Type B pancreatic cell (in vitro differentiated cells): ENCODE data around the gene RORC. TPM values are rescaled to one million over a fixed set of nuclear protein-coding genes. Genes with fewer than 3 reads are reported as not detected.
"Not testable (repeated sequence)": the region's sequence is repeated elsewhere in the genome, so short reads cannot be mapped to it uniquely, and the experiment has no call there.

Source experiments
- DNase-seq: peaks from one replicate; pipeline ENCODE4 v3.0.0; 2021; ENCODE audit warnings: mixed read lengths; ENCODE audit not compliant: unreplicated experiment; ENCODE audit errors: extremely low spot score
- H3K27ac Mint-ChIP-seq: 2 replicates; pipeline ENCODE4 v1.8.0; 2021; ENCODE audit warnings: mild to moderate bottlenecking, mixed read lengths
- H3K27me3 Mint-ChIP-seq: 2 replicates; pipeline ENCODE4 v1.8.0; 2021; ENCODE audit warnings: mixed read lengths
- H3K36me3 Mint-ChIP-seq: 2 replicates; pipeline ENCODE4 v1.8.0; 2021; ENCODE audit warnings: mixed read lengths
- H3K4me1 Mint-ChIP-seq: one replicate; pipeline ENCODE4 v1.8.0; 2021; ENCODE audit warnings: mixed read lengths; ENCODE audit not compliant: unreplicated experiment
- H3K4me3 Mint-ChIP-seq: 2 replicates; pipeline ENCODE4 v1.8.0; 2021; ENCODE audit warnings: mild to moderate bottlenecking, mixed read lengths
- H3K9me3 Mint-ChIP-seq: 2 replicates; pipeline ENCODE4 v1.8.0; 2021; ENCODE audit warnings: mixed read lengths
- long read RNA-seq: library from polyadenylated mRNA; unstranded; transcript quantifications from one replicate; pipeline ENCODE4 v2.0.0, GENCODE V29; 2020
- total RNA-seq: library from RNA; stranded (reverse); gene quantifications from 2 replicates; pipeline ENCODE4 v1.2.1, GENCODE V29; 2021; ENCODE audit warnings: low replicate concordance
- TF ChIP-seq, protein P1 (sequence below): fragments of 200-600 bp; sonication (generic); conservative IDR thresholded peaks from 2 replicates; pipeline ENCODE4 v1.5.0; 2021; ENCODE audit warnings: antibody characterized with exemption, mild to moderate bottlenecking

Gene RORC
- not detected in 2 replicates for total RNA-seq
- long read RNA-seq: 0 reads

DNA sequence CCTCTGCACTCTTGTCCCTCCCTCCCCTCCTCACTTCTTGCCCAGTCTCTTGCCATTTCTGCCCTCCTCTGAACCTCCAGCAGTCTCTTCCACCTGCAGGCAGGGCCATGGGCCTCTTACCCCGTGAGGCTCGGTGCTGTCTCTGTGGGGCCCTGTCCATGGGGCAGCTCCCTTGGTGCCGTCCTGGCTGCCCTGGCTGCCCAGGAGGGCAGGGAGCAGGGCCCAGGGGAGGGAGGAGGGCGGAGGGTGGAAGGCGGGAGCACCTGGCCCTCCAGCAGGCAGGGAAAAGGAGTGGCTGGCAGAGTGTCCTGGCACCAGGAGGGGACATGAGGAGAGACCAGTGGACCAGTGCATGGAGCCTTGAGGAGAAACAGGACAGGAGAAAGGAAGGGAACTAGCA lies at the start of gene RORC:
RORC (minus strand) TSS at position 198 of the 400 bp plus-strand sequence; CDS start at position 160, 38 bp downstream.
- H3K27ac Mint-ChIP-seq: no peak within 1 kb of the TSS
- no peak within 1 kb of the TSS for H3K4me3 Mint-ChIP-seq

DNA sequence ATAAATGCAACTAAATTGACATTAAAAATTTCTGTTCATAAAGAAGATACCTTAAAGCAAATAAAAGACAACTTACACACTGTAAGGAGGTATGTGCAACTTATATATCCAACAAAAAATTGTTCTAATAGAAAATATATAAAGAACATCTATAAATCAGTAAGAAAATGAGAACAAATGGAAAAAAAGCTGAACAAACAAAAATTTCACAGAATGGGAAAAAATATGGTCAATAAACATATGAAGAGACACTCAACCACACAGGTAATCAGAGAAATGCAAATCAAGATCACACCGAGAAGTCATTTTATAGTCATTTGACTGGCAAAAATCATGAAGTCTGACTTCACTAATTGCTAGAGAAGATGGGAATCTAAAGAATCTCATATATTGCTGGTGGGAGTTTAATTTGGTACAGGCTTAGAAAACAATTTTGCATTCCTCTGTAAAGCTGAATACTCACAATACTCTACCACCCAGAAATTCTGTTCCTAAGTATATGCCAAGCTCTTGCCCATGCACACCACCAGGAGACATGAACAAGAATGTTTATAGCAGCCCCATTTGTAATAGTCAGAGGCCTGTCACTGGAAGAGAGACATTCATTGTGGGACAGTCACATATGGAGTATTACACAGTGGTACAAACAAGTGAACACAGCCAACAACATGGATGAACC lies 44.0 kb upstream of the RORC start:
- Mint-ChIP-seq H3K36me3 (peaks cover 6% of the 10 kb centered on the region), H3K9me3 (no peaks in the 10 kb centered on the region), H3K27me3 (no peaks in the 10 kb centered on the region), H3K4me1 (no peaks in the 10 kb centered on the region), H3K4me3 (no peak overlapping the region), H3K27ac (no peak overlapping the region)
- TF ChIP-seq, protein P1, sequence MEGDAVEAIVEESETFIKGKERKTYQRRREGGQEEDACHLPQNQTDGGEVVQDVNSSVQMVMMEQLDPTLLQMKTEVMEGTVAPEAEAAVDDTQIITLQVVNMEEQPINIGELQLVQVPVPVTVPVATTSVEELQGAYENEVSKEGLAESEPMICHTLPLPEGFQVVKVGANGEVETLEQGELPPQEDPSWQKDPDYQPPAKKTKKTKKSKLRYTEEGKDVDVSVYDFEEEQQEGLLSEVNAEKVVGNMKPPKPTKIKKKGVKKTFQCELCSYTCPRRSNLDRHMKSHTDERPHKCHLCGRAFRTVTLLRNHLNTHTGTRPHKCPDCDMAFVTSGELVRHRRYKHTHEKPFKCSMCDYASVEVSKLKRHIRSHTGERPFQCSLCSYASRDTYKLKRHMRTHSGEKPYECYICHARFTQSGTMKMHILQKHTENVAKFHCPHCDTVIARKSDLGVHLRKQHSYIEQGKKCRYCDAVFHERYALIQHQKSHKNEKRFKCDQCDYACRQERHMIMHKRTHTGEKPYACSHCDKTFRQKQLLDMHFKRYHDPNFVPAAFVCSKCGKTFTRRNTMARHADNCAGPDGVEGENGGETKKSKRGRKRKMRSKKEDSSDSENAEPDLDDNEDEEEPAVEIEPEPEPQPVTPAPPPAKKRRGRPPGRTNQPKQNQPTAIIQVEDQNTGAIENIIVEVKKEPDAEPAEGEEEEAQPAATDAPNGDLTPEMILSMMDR: no peak
- no peak for DNase-seq

More for the DNA sequence above, at the start of gene RORC:
- no peaks in the 10 kb centered on the region for H3K9me3 Mint-ChIP-seq
- no peak for DNase-seq
- H3K36me3 Mint-ChIP-seq: peaks cover 4% of the 10 kb centered on the region
- H3K27me3 Mint-ChIP-seq: peaks cover 13% of the 10 kb centered on the region
- H3K4me1 Mint-ChIP-seq: peaks cover 15% of the 10 kb centered on the region
- TF ChIP-seq, protein P1: no peak

DNA sequence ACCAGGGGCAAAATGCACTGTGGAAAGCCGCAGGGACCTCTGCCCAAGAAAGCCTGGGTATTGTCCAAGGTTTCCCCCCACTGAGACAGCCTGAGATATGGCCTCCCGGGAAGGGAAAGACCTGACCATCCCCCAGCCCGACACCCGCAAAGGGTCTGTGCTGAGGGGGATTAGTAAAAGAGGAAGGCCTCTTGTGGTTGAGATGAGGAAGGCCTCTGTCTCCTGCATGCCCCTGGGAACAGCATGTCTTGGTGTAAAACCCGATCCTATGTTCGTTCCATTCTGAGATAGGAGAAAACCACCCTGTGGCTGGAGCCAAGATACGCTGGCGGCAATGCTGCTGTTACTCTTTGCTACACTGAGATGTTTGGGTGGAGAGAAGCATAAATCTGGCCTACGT lies 41.2 kb upstream of the RORC start:
- not testable (repeated sequence) for H3K27me3 Mint-ChIP-seq, H3K4me3 Mint-ChIP-seq, H3K27ac Mint-ChIP-seq, H3K4me1 Mint-ChIP-seq, DNase-seq, H3K36me3 Mint-ChIP-seq, H3K9me3 Mint-ChIP-seq

DNA sequence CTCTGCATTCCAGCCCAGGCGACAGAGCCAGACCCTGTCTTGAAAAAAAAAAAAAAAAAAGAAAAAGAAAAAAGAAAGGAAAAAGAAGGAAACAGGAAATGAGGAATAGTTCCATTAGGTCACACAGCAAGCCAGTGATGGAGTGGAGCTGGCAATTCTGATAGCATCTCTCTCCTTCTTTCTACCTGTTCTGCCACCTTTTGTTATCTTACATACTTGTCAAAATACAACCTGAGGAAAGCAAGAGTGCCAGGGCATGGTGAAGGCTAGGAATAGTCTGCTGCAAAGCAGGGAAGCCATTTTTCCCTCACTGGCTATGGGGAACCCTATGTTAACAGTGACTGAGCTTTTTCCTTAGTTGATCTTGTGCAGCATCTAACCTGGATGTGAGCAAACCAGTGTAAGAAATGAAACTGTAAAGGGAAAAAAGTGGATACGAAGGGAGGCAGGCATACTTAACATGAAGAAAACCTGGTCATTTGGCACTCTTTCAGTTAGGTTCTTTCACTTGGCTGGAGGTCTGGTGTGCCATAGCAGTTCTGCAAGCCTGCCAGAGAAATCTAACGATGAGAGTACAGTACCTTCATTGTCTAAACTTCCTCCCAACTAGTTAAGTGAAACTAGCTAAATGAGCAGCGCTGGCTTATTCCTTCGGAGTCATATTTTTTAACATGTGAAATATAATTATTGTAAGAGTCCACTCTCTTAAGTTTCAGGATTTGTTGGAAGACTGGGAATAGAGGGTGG lies 39.9 kb upstream of the RORC start:
- no peaks in the 10 kb centered on the region for H3K27me3 Mint-ChIP-seq
- no peak overlapping the region for H3K4me3 Mint-ChIP-seq
- TF ChIP-seq, protein P1: no peak
- H3K9me3 Mint-ChIP-seq: no peaks in the 10 kb centered on the region
- no peak overlapping the region for H3K27ac Mint-ChIP-seq
- H3K4me1 Mint-ChIP-seq: no peaks in the 10 kb centered on the region
- H3K36me3 Mint-ChIP-seq: peaks cover 6% of the 10 kb centered on the region
- DNase-seq: no peak

DNA sequence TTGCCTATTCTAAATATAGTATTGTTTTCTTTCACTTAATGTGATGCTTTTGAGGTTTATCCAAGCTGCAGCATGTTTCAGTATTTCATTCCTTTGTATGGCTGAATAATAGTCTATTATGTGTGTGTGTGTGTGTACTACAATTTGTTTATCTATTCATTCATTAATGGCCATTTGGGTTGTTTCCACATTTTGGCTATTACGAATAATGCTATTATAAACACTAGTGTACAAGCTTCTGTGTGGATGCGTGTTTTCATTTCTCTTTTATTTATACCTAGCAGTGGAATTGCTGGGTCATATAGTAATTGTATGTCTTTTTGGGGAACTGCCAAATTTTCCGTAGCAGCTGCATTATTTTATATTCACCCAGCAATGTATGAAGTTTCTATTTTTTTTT lies 36.9 kb upstream of the RORC start:
- TF ChIP-seq, protein P1: no peak
- Mint-ChIP-seq H3K27ac (no peak overlapping the region), H3K9me3 (no peaks in the 10 kb centered on the region), H3K36me3 (no peaks in the 10 kb centered on the region), H3K4me1 (no peaks in the 10 kb centered on the region), H3K27me3 (peaks cover 2% of the 10 kb centered on the region), H3K4me3 (no peak overlapping the region)
- no peak for DNase-seq

DNA sequence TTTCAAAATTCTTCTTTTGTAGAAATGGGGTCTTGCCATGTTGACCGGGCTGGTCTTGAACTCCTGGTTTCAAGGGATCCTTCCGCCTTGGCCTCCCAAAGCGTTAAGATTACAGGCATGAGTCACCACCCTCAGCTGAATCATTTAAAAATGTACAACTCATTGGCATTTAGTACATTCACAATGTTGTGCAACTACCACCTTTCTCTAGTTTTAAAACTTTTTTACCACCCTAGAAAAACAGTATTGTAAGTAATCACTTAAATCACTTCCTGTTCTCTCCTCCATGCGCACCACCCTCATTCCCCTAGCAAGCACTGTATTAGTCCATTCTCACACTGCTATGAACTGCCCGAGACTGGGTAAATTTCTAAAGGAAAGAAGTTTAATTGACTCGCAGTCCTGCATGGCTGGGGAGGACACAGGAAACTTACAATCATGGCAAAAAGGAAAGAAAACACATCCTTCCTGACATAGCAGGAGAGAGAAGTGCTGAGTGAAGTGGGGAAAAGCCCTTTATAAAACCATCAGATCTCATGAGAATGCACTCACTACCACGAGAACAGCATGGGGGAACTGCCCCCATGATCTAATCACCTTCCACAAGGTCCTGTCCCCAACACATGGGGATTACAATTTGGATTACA lies 36.3 kb upstream of the RORC start:
- H3K9me3 Mint-ChIP-seq: no peaks in the 10 kb centered on the region
- H3K4me3 Mint-ChIP-seq: no peak overlapping the region
- H3K4me1 Mint-ChIP-seq: no peaks in the 10 kb centered on the region
- TF ChIP-seq, protein P1: no peak
- no peak for DNase-seq
- H3K27me3 Mint-ChIP-seq: peaks cover 3% of the 10 kb centered on the region
- H3K27ac Mint-ChIP-seq: no peak overlapping the region
- H3K36me3 Mint-ChIP-seq: no peaks in the 10 kb centered on the region
